ENCODE data around the gene PRKAG2.

Gene PRKAG2

GRCh38 chr7:151897951-151898686, 21.2 kb upstream of the PRKAG2 start:
- H3K9me3 ChIP-seq, result no peaks in the 10 kb centered on the region
- H3K4me3 ChIP-seq (ENCODE audit: low read depth, low read length), result no peak overlapping the region
- no peaks in the 10 kb centered on the region for H3K27me3 ChIP-seq
- TF ChIP-seq CTCF (IDR thresholded peaks at IDR 0.05; ENCODE audit: low read depth, low read length), result no peak
- DNase-seq, result no peak
- H3K36me3 ChIP-seq, result no peaks in the 10 kb centered on the region
- no peaks in the 10 kb centered on the region for H3K4me1 ChIP-seq

- no peaks in the 10 kb centered on the region for H3K27me3 ChIP-seq
- no peaks in the 10 kb centered on the region for H3K9me3 ChIP-seq
- H3K4me1 ChIP-seq, result no peaks in the 10 kb centered on the region
- H3K4me3 ChIP-seq (ENCODE audit: low read depth, low read length), result no peak overlapping the region
- TF ChIP-seq CTCF (IDR thresholded peaks at IDR 0.05; ENCODE audit: low read depth, low read length), result no peak
- no peaks in the 10 kb centered on the region for H3K36me3 ChIP-seq
- no peak for DNase-seq
Measured at GRCh38 chr7:151897161-151897731, 20.3 kb upstream of the PRKAG2 start.

- TF ChIP-seq CTCF (IDR thresholded peaks at IDR 0.05; ENCODE audit: low read depth, low read length), result no peak
Measured at GRCh38 chr7:151896486-151896885, 19.6 kb upstream of the PRKAG2 start.

GRCh38 chr7:151896086-151896485, 19.2 kb upstream of the PRKAG2 start:
- no peak for TF ChIP-seq CTCF (IDR thresholded peaks at IDR 0.05; ENCODE audit: low read depth, low read length)
- Histone ChIP-seq H3K36me3 (no peaks in the 10 kb centered on the region), H3K9me3 (no peaks in the 10 kb centered on the region), H3K4me1 (peaks cover under 1% of the 10 kb centered on the region), H3K27me3 (no peaks in the 10 kb centered on the region), H3K4me3 (ENCODE audit: low read depth, low read length) (no peak overlapping the region)
- DNase-seq, result no peak

More at GRCh38 chr7:151896486-151896885, 19.6 kb upstream of the PRKAG2 start:
- Histone ChIP-seq H3K27me3 (no peaks in the 10 kb centered on the region), H3K4me3 (ENCODE audit: low read depth, low read length) (no peak overlapping the region), H3K4me1 (no peaks in the 10 kb centered on the region; the same call in none of the 2 replicates), H3K36me3 (no peaks in the 10 kb centered on the region), H3K9me3 (no peaks in the 10 kb centered on the region)
- DNase-seq, result no peak

GRCh38 chr7:151895631-151896031, 18.7 kb upstream of the PRKAG2 start:
- no peaks in the 10 kb centered on the region for H3K9me3 ChIP-seq
- H3K4me1 ChIP-seq, result peaks cover 5% of the 10 kb centered on the region
- no peak for DNase-seq
- H3K36me3 ChIP-seq, result no peaks in the 10 kb centered on the region
- no peaks in the 10 kb centered on the region for H3K27me3 ChIP-seq
- no peak for TF ChIP-seq CTCF (IDR thresholded peaks at IDR 0.05; ENCODE audit: low read depth, low read length)
- H3K4me3 ChIP-seq (ENCODE audit: low read depth, low read length), result no peak overlapping the region

GRCh38 chr7:151895008-151895630, 18.2 kb upstream of the PRKAG2 start:
- Histone ChIP-seq H3K4me1 (peaks cover 5% of the 10 kb centered on the region), H3K4me3 (ENCODE audit: low read depth, low read length) (no peak overlapping the region), H3K27me3 (no peaks in the 10 kb centered on the region), H3K36me3 (no peaks in the 10 kb centered on the region), H3K9me3 (no peaks in the 10 kb centered on the region)
- no peak for TF ChIP-seq CTCF (IDR thresholded peaks at IDR 0.05; ENCODE audit: low read depth, low read length)
- no peak for DNase-seq

All from BE2C (cell line).